GM12878 (cell line): ENCODE measurements around the gene CD9. TPM values are rescaled to one million over a fixed set of nuclear protein-coding genes. Genes with fewer than 3 reads are reported as not detected.

Source experiments
- ATAC-seq: fragments of 200-7000 bp; cut with Tn5 transposase; 3 replicates; pipeline ENCODE4 v1.9.1; 2020; ENCODE audit warnings: mild to moderate bottlenecking, moderate library complexity
- BruUV-seq: library from RNA; stranded (reverse); fragments of 400-500 nt; replicated peaks from 2 replicates; lab custom pipeline; 2021; lab: Mats Ljungman, UMichigan
- CTCF ChIA-PET: fragments of 300-600 bp; sonication (Branson Sonifier 250); formaldehyde crosslinking; extraction: SDS; loops from one replicate; lab custom pipeline; 2021; ENCODE audit warnings: inconsistent platforms; lab: Yijun Ruan, JAX
- POLR2A ChIA-PET: fragments of 350-600 bp; formaldehyde crosslinking; extraction: SDS; loops from one replicate; lab custom pipeline; 2021; ENCODE audit warnings: inconsistent platforms; lab: Charles Lee
- RAD21 ChIA-PET: fragments of 300-600 bp; sonication (Branson Sonifier 250); formaldehyde crosslinking; loops from one replicate; lab custom pipeline; 2023; ENCODE audit warnings: antibody characterized with exemption; ENCODE audit not compliant: unreplicated experiment; lab: Charles Lee
- SMC1A ChIA-PET: fragments of 300-600 bp; sonication (Branson Sonifier 250); formaldehyde crosslinking; loops from one replicate; lab custom pipeline; 2023; ENCODE audit not compliant: unreplicated experiment, uncharacterized antibody; lab: Charles Lee
- DNase-seq: peaks from one replicate; pipeline ENCODE4 v3.0.0-alpha.2; 2011; ENCODE audit warnings: low read depth, low spot score
- FAIRE-seq: peaks from 3 replicates; lab custom pipeline; 2011; peaks lifted over from hg19 to GRCh38; lab: Jason Lieb, UNC
- H2AFZ ChIP-seq: 2 replicates; pipeline ENCODE4 v1.6.0; 2011; ENCODE audit warnings: low read depth, low read length, control low read depth; ENCODE audit not compliant: control insufficient read depth
- H3K27ac ChIP-seq: 2 replicates; pipeline ENCODE4 v1.5.1; 2011; ENCODE audit warnings: control low read depth; ENCODE audit not compliant: control insufficient read depth, insufficient read depth
- H3K27me3 ChIP-seq, 2 experiments: replicated peaks in 1 of 2; 2 replicates each; pipeline versions ENCODE4 v1.6.0 to v1.6.1; 2011; ENCODE audit warnings: low read length in 1 of 2; ENCODE audit not compliant: control insufficient read depth in 2 of 2, insufficient read depth in 2 of 2
- H3K36me3 ChIP-seq, 2 experiments: 2 replicates each; pipeline ENCODE4 v1.5.1; 2011; ENCODE audit warnings: low read length in 1 of 2; ENCODE audit not compliant: control insufficient read depth in 2 of 2, insufficient read depth in 2 of 2
- H3K4me1 ChIP-seq: 2 replicates; pipeline ENCODE4 v1.6.1; 2011; ENCODE audit warnings: mild to moderate bottlenecking, low read length, moderate library complexity, mixed read lengths; ENCODE audit not compliant: control insufficient read depth, insufficient read depth
- H3K4me2 ChIP-seq: 2 replicates; pipeline ENCODE4 v1.6.0; 2011; ENCODE audit warnings: control low read depth; ENCODE audit not compliant: control insufficient read depth, insufficient read depth
- H3K4me3 ChIP-seq: fragments of 200-600 bp; sonication (generic); 2 replicates; pipeline ENCODE4 v1.5.1; 2016
- H3K79me2 ChIP-seq: 2 replicates; pipeline ENCODE4 v1.6.0; 2011; ENCODE audit warnings: low read length; ENCODE audit not compliant: control insufficient read depth, insufficient read depth
- H3K9ac ChIP-seq: 2 replicates; pipeline ENCODE4 v1.8.0; 2011; ENCODE audit warnings: low read length, control low read depth, mixed read lengths; ENCODE audit not compliant: control insufficient read depth, insufficient read depth
- H3K9me3 ChIP-seq: replicated peaks from 3 replicates; pipeline ENCODE4 v1.5.1; 2011; ENCODE audit warnings: mild to moderate bottlenecking, low read length; ENCODE audit not compliant: control insufficient read depth, insufficient read depth
- H4K20me1 ChIP-seq: 2 replicates; pipeline ENCODE4 v1.6.0; 2011; ENCODE audit not compliant: control insufficient read depth, insufficient read depth
- CEBPB ChIP-seq, 2 experiments: fragments of 150-350 bp in 1 of 2; IDR thresholded peaks; 2 replicates each; pipeline ENCODE4 v1.6.1; 2012 to 2014; ENCODE audit warnings: low read depth in 2 of 2, low read length in 2 of 2, borderline replicate concordance in 1 of 2, inconsistent platforms in 1 of 2
- HDAC2 ChIP-seq: fragments of 200-600 bp; sonication (generic); IDR thresholded peaks from 2 replicates; pipeline ENCODE4 v1.6.1; 2017
- NBN ChIP-seq: fragments of 450-650 bp; IDR thresholded peaks from 2 replicates; pipeline ENCODE4 v1.6.1; 2016
- SMC3 ChIP-seq: IDR thresholded peaks from 2 replicates; pipeline ENCODE4 v1.6.1; 2011; ENCODE audit warnings: low read length, improper control_type of control experiment, borderline replicate concordance
- SRF ChIP-seq, 2 experiments: IDR thresholded peaks; 2 replicates each; pipeline ENCODE4 v1.6.1; 2011; ENCODE audit warnings: low read depth in 2 of 2, low read length in 2 of 2, mild to moderate bottlenecking in 1 of 2, moderate library complexity in 1 of 2
- TCF12 ChIP-seq: IDR thresholded peaks from 2 replicates; pipeline ENCODE4 v1.6.1; 2011; ENCODE audit warnings: low read depth, mild to moderate bottlenecking, low read length
- WRNIP1 ChIP-seq: IDR thresholded peaks from 2 replicates; pipeline ENCODE4 v1.6.1; 2011; ENCODE audit warnings: low read depth, low read length, improper control_type of control experiment, borderline replicate concordance
- WGBS: methylation state at CpG from one replicate; pipeline ENCODE4 v1.1.6; 2016; ENCODE audit warnings: low lambda C conversion rate; ENCODE audit not compliant: insufficient replicate concordance, insufficient coverage; ENCODE audit errors: missing lambda C conversion rate; 5-methylcytosine and 5-hydroxymethylcytosine counted together
- in situ Hi-C: fragments of 300-500 bp; cut with MboI; formaldehyde crosslinking; loops from 9 replicates; pipeline ENCODE4 v1.14.3; 2018; ENCODE audit warnings: mixed read lengths
- intact Hi-C: fragments of 100-400 bp; cut with micrococcal nuclease; formaldehyde crosslinking; loops from one replicate; pipeline ENCODE4 v1.14.2; 2022; ENCODE audit not compliant: unreplicated experiment
- polyA plus RNA-seq, 11 experiments: library from polyadenylated mRNA; depleted of rRNA in 4 of 11; unstranded in 6 of 11; stranded (reverse) in 5 of 11; fragments of >200 nt; fragmentation: Nextera tagmentation in 4 of 11; fragmentation: Illumina TruSeq in 1 of 11; extraction: Ambion mirVana in 4 of 11; extraction: Trizol in 1 of 11; gene quantifications; 1 replicate in 1 of 11; 2 replicates in 10 of 11; pipeline versions ENCODE4 v1.2.1 to v1.2.3, GENCODE V29; 2011 to 2016; ENCODE audit warnings: inconsistent platforms in 2 of 11, missing spikeins in 2 of 11, low read depth in 1 of 11
- total RNA-seq, 4 experiments: library from RNA; depleted of rRNA in 3 of 4; stranded (reverse); fragments of >200 nt in 3 of 4; fragmentation: Illumina TruSeq in 1 of 4; extraction: Trizol in 1 of 4; gene quantifications; 2 replicates each; pipeline versions ENCODE4 v1.2.1 to v1.2.3, GENCODE V29; 2013 to 2021
- TF ChIP-seq, protein P1 (sequence below): fragments of 450-650 bp; formaldehyde crosslinking; IDR thresholded peaks from 2 replicates; pipeline ENCODE4 v1.4.0; 2020; ENCODE audit warnings: mild to moderate bottlenecking, moderate library complexity

Gene CD9
- total and polyA plus RNA-seq, 10 of the 15 experiments (the other 5 are each of a cell fraction or from before 2014, with no cell fraction given) = 4.8 to 29.9 (median 9.7) TPM

DNA sequence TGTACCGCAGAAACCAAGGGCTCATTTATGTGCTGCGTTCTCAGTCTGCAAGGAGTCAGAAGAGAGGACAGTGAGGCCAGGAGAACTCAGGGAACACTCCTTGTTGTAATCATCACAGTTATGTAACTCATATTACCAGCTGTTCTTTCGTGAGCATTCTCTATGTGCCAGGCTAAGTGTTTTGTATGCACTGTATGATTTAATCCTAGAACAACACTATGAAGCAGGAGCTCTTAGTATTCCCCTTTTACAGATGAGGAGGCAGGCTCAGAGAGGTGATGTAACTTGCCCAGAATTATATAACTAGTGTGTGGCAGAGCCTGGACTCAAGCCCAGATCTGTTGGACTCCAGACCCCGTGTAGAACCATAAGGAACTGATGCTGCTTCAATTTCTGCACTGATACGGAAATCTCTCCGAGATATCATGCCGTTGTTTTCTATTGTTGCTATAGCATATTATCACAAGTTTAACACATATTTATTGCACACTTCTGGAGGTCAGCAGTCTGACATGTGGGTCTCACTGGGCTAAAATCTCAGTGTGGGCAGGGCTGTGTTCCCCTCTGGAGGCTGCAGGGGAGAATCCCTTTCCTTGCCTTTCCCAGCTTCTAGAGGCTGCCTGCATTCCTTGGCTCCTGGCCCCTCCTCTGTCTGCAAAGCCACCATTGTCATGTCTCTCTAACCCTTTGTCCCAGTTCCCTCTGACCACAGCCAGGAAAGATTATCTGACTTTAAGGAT is 16.3 kb upstream of the CD9 start:
- H3K27me3 ChIP-seq = peaks cover 3 to 4% of the 10 kb centered on the region in 2 experiments
- H3K9me3 ChIP-seq = no peaks in the 10 kb centered on the region; the same call in 2 of the 3 replicates
- H3K36me3 ChIP-seq = no peaks in the 10 kb centered on the region
- H3K4me1 ChIP-seq = peaks cover 12% of the 10 kb centered on the region
- BruUV-seq = no TSS peak
- no peak overlapping the region for H3K4me3 ChIP-seq
- WGBS = 62% methylated on average over 7 of the region's 7 CpGs
- DNase-seq (no peak), ATAC-seq (peak; percentile 25), FAIRE-seq (no peak)
- ChIA-PET CTCF (interaction anchor here (0.7 to 1.0 kb wide), 2 partner anchors 12 to 13 kb away, joined by 3 to 5 read pairs; no protein-coding TSS in a partner anchor), SMC1A (interaction anchor here (0.9 kb wide), 1 partner anchor 8 kb away, joined by 4 read pairs; no protein-coding TSS in a partner anchor), RAD21 (interaction anchor here (0.5 to 1.0 kb wide), 3 partner anchors 12 to 114 kb away, joined by 3 to 5 read pairs (median 4); no protein-coding TSS in a partner anchor), POLR2A (no interaction called here)
- in situ Hi-C loops (no loop called here), intact Hi-C loops (no loop called here)
- no peak for TF ChIP-seq SRF (IDR thresholded peaks at IDR 0.05; ENCODE audit: low read depth in 2 of 2, low read length in 2 of 2)
- no peak for TF ChIP-seq NBN
- TF ChIP-seq, protein P1, sequence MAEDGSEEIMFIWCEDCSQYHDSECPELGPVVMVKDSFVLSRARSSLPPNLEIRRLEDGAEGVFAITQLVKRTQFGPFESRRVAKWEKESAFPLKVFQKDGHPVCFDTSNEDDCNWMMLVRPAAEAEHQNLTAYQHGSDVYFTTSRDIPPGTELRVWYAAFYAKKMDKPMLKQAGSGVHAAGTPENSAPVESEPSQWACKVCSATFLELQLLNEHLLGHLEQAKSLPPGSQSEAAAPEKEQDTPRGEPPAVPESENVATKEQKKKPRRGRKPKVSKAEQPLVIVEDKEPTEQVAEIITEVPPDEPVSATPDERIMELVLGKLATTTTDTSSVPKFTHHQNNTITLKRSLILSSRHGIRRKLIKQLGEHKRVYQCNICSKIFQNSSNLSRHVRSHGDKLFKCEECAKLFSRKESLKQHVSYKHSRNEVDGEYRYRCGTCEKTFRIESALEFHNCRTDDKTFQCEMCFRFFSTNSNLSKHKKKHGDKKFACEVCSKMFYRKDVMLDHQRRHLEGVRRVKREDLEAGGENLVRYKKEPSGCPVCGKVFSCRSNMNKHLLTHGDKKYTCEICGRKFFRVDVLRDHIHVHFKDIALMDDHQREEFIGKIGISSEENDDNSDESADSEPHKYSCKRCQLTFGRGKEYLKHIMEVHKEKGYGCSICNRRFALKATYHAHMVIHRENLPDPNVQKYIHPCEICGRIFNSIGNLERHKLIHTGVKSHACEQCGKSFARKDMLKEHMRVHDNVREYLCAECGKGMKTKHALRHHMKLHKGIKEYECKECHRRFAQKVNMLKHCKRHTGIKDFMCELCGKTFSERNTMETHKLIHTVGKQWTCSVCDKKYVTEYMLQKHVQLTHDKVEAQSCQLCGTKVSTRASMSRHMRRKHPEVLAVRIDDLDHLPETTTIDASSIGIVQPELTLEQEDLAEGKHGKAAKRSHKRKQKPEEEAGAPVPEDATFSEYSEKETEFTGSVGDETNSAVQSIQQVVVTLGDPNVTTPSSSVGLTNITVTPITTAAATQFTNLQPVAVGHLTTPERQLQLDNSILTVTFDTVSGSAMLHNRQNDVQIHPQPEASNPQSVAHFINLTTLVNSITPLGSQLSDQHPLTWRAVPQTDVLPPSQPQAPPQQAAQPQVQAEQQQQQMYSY (CRISPR knock-in tag) = no peak
- no peak for TF ChIP-seq CEBPB (IDR thresholded peaks at IDR 0.05; ENCODE audit: borderline replicate concordance in 1 of 2, low read depth in 2 of 2, low read length in 2 of 2)
- no peak for TF ChIP-seq WRNIP1
- no peak for TF ChIP-seq SMC3
- TF ChIP-seq TCF12 = no peak
- no peak for TF ChIP-seq HDAC2
- H2AFZ ChIP-seq = no peak overlapping the region
- H3K4me2 ChIP-seq = peak overlapping the region; percentile 57; the same call in 1 of the 2 replicates
- H3K79me2 ChIP-seq = no peaks in the 10 kb centered on the region
- H3K27ac ChIP-seq = no peak overlapping the region
- H4K20me1 ChIP-seq = no peaks in the 10 kb centered on the region
- no peak overlapping the region for H3K9ac ChIP-seq
